CD4-positive, alpha-beta T cell treated with Interleukin-21 for 1 hour (primary cell): Measurements from ENCODE around the gene UBD.

ENCODE experiments used
- DNase-seq: peaks from one replicate; pipeline ENCODE4 v3.0.0-alpha.2; 2020

The UBD gene

DNA sequence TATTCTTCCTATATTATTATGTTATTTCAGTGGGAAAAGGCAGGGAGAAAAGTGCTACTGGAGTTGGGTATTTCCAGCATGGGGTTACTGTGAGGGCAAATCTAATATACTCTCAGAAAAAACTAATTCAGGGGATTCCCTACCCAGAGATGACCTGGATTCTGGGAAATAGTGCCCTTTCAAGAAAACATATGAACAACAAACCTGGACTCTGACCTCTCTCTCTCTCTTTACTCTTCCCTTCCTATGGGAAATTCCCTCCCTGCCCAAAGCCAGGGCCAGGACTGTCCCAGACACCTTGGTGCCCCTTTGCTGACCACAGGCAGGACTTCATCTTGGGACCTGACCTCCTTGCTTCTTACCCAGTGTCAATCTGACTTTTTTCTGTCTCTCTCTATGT, 1.6 kb upstream of the UBD start:
- DNase-seq: no peak

DNA sequence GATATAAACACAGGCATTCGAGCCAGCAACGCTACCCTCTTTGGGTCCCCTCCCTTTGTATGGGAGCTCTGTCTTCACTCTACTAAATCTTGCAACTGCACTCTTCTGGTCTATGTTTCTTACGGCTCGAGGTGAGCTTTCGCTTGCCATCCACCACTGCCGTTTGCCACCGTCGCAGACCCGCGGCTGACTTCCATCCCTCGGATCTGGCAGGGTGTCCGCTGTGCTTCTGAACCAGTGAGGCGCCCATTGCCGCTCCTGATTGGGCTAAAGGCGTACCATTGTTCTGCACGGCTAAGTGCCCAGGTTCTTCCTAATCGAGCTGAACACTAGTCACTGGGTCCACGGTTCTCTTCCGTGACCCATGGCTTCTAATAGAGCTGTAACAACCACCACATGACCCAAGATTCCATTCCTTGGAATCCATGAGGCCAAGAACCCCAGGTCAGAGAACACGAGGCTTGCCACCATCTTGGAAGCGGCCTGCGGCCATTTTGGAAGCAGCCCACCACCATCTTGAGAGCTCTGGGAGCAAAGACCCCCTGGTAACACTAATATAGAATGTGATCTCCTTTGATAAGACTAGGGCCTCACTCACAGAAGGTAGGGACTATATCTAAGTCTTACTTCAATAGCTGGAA, 973 bp downstream of the UBD start:
- DNase-seq: no peak

DNA sequence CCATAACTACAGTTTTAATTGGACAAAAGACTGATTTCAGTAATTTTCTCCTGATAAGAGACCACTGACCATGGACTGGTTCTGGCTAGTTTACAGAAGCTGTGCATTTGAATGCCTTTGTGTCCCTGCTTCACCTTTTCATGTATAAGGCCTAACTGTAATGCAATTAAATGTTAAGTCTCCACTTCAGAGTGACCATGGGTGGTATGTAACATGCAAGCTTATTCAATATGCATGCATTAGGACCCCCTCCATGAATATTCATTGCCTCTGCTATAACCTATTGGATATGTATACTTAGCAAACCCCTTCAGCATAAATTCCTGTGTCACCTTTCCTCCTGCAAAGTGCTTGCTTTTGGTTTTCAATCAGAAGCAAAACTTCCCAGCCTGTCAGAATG, 2.2 kb downstream of the UBD start:
- no peak for DNase-seq

DNA sequence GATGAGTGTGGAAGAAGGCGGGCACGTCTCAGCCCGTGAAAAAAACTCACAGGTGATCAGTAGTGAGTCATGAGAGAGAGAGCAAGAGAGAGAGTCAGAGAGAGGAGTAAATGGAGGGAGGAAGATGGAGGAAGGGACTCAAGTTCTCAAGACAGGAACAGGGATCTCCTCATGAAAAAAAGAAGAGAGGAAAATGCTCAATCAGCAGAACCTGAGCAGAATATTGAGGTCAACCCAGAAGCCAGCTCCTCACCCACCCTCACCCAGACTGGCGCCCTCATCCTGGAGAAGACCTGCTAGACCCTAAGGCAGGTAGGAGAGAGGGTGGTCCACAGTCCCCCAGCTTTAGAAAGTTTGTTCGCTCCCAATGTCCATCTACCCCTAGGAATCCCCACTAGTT, 4.8 kb downstream of the UBD start:
- no peak for DNase-seq

DNA sequence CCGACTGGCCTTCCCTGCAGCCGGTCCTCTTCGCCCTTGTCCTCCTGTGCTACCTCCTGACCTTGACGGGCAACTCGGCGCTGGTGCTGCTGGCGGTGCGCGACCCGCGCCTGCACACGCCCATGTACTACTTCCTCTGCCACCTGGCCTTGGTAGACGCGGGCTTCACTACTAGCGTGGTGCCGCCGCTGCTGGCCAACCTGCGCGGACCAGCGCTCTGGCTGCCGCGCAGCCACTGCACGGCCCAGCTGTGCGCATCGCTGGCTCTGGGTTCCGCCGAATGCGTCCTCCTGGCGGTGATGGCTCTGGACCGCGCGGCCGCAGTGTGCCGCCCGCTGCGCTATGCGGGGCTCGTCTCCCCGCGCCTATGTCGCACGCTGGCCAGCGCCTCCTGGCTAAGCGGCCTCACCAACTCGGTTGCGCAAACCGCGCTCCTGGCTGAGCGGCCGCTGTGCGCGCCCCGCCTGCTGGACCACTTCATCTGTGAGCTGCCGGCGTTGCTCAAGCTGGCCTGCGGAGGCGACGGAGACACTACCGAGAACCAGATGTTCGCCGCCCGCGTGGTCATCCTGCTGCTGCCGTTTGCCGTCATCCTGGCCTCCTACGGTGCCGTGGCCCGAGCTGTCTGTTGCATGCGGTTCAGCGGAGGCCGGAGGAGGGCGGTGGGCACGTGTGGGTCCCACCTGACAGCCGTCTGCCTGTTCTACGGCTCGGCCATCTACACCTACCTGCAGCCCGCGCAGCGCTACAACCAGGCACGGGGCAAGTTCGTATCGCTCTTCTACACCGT, 6.1 kb downstream of the UBD start:
- peak; percentile 12 for DNase-seq

DNA sequence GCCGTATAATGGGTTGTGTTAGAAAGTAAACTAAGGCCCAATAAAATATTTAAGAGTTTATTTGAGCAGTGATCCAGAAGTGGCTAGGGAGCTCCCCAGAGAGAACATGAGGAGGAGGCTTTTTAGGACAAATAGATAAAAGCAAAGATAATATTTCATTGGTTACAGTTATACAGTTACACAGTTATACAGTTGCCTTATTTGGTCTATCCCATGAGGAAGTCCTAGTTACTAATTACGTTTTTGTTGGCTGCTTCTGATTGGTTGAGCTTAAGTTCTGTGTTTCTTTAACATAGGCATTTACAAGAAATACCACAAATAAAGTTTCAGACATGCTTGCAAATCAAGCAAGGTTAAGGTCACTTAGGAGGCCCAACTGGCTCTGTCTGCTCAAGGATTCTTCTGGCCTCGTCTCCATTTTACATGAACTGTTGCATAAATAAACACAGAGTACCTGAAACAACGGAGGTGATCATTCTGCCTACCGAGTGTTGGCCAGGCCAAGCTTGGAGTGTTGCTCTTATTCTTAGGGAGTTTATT, 7.0 kb downstream of the UBD start:
- peak; percentile 83 for DNase-seq

DNA sequence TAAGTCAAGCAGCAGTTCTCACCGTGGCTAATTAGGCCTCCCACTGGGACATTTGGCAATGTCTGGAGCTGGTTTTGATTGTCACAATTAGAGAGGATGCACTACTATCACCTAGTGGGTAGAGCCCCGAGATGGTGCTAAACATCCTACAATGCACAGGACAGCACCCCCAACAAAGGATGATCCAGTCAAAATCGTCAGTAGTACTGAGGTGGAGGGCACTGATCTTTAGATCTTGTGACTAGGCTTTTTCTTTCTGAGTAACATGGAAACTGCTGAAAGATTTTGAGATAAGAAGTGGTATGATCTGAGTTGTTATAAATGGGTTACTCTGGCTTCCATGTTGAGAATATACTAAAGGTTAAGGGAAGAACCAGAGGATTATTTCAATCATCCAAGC, 12.0 kb downstream of the UBD start:
- DNase-seq: no peak

DNA sequence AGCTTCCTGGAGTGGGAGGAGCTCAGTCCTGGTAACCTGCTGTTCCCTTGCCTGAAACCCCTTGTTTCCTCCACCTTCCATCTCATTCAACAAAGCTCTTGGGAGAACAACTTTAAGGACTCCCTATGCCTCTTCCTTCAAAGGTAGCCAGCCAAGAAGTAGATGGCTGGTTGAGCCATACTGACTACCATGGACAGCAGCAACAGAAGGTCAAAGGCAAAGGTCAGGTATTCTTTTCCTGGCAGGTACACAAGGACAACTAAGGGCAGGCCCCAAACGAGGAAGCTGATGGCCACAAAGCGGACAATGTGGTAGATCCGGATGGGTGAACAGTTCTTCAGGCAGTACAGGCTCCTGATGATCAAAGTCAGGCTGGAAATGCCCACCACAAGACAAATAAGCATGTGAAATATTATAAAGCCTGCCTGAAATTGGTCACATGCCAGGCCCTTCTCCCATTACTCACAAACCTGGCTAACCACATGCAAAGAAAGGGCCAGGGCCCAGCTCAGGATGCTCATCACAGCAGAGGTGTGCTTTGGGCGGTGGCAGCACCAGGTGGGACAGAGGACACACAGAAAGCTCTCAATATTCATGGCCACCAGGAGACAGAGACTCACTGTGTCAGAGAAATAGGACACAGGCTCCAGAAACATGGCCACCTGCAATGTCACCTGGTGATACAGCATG, 21.7 kb downstream of the UBD start:
- no peak for DNase-seq

DNA sequence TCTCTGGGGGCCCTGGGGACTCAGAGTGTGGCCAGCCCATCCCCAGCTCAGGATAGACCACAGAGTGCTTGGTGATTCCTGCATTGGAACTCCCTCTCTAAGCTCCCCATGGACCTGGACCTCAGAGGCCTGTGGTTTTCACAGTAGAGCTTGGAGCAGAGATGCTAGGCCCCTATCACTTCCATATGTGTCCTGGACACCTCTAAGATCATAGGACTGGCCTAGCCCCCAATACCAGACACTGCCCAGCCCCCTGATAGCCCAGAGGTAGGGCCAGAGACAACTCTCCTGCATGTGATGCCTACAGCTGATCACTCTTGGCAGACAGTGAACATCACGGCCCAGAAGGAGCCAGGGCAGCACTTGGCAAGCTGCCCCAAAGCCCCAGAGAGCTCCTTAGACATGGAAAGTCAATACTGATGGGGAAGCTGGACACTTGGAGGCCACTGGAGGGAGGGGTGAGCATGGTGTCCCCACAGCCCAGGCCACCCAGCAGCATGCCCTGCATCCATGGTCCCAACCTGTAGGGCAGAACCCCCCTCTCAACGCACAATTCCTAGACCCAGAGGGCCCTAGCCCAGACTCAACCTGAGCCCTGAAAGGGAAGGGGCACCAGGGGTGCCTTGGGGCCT, 27.1 kb downstream of the UBD start:
- DNase-seq: no peak

DNA sequence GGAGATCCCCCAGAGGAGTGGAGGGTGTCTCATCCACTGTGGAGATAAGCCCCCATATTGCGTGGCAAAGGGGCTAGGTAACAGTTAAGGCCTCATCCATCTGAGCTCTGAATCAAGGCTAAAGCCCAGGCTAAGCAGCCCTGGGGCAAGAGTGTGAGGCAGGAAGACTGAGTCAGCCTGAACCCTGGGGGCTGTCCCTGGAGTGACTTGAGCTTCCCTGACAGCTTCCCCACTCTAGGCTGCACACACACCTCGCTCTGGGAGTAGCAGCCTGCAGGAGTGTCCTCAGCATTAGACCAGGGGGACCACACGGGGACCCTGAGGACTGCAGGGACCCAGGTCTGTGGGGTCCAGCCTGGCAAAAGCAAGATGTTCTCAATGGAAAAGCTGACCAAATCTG, 27.9 kb downstream of the UBD start:
- DNase-seq: no peak

DNA sequence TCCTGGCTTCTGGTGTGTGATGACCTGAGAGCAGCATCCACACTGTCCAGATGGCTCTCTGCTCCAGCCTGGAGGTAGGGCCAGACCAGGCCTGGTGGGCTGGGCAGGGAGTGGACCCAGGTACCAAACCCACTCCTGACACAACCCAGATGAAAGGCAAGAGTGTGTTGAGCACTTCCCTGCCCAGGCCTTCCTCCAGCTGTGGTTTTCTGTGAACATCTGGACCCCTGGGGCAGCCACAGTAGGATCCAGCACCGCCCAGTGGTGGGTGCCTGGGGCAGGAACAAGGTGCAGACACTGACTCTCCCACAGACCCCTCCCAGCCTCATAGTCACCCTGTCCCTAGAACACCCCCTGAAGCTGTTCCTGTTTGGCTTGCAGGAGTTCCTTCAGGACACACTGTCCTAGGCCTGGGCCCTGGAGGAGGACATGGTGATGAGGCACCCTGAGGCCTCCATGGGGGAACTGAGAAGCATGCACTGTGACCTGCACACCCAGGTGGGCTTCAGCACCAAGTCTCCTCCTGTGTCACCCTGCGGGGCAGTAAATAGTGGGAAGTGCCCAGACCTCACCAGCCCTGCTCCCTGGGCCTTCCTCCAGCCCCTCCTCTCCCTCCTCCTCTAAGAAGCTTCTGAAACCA, 28.7 kb downstream of the UBD start:
- DNase-seq: no peak

DNA sequence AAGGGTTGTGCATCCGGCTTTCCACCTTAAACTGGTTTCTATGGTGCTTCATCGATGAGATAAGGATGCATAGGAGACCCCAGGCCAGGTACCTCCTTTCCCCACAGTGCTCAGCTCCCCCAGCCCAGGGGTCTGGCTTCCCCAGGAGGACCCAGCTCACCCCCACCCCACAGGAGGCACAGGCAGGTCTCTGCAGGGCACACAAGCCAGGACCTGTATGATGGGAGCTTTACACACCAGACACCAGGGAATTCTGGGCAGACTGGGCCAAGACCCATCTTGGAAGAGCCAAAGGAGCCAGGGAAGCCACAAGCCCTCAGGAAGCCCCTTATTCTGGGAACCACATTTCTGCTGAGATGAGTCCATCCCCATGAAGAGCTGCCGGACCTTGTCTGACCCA, 29.6 kb downstream of the UBD start:
- DNase-seq: no peak

DNA sequence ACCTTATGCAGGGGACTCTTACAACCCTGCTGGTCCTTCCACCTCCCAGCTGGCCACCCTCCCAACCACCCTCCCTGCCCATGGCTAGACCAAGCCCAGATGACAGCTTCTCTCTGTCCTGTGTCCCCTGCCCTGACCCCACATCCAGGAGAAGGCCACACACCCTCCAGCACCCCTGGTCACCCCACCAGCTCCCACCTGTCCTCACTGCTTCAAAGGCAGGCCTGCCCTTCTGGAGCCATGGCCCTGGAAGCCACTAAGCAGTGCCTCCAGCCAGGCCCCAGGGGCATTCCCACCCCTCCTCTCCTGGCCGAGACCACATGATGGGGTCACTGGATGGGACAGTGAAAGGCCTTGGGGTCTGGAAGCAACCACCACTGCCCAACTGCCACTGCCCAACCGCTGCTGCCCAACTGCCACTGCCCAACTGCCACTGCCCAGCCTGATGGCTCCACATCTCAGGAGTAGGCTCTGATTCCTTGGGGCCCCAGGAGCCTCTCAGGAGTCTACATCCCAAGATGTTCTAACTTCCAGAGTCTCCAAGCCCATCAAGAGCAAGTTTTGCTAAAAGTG, 30.5 kb downstream of the UBD start:
- DNase-seq: no peak

DNA sequence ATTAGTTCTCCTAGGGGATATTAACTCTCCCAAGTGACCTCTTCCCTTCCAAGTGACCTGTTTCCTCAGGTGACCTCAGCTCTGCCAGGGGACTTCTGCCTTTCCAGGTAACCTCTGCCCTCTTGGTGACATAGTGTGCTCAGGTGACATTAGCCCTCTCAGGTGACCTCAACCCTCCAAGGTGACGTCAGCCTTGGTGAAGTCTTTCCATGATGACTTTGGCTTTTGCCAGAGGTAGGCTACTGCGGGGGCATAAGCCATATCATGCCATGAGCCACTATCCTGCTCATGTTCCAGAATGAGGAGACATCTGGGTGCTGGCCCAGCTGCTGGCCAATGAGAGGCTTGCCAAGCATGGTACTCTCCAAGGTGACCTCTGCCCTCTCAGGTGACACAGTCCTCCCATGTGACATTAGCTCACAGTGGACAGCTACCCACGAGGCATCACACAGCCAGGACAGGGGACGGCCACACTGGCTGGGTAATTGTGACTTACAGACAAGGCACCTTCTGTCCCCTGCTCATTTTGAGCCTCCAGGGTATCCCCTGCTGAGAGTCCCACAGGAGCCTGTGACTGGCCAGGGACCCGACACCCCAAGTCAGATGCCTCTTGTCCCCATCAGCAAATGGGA, 31.1 kb downstream of the UBD start:
- no peak for DNase-seq

DNA sequence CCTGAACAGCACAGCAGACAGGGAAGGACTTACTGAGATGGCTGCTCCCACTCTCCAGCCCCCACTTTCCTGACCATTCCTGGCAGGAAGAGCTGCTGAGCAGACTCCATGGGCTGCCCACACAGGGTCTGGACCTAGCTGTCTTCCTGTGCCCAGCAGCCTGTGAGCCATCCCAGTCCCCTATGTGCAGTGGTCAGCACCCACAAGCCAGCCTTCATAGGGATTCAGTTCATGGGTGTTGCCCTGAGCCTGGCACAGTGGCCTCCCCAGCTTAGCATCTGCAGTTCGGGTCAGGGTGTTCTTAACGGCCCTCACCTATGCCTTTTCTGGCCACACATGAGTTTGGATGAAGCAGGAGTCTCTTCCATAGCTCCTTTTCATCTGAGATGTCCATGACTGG, 32.0 kb downstream of the UBD start:
- no peak for DNase-seq

DNA sequence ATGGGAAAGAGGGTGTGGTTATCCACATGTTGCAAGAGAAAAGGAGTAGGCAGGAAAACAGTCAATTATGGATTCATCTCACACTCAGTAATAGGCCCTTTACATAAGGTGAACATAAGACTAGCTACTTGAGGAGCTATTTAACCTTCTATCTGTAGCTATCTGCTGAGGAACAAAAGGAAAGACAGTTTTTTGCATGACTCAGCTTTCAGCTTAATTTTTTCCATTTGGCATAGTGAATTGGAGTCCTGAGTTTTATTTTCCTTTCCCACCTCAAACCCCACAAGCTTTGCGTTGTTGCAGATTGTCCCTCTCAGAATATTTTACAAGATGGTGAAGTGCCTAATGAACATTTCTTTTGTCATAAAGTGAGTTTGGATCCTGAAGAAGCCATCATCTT, 32.4 kb downstream of the UBD start:
- DNase-seq: no peak

DNA sequence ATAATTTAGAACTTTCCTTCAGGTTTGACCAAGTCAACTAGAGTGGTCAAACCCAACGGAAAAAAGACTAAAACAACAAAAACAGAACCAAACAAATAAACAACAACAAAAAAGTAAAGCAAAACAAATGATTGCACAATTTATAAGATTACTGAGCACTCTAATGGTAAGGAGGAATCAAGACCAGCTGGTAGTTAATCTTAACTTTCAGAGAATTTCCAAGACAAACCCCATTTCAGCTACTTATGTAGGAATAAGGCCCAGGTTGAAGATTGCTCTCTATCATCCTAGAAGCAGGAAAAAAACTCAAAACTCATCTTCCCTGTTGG, 34.3 kb downstream of the UBD start:
- no peak for DNase-seq

DNA sequence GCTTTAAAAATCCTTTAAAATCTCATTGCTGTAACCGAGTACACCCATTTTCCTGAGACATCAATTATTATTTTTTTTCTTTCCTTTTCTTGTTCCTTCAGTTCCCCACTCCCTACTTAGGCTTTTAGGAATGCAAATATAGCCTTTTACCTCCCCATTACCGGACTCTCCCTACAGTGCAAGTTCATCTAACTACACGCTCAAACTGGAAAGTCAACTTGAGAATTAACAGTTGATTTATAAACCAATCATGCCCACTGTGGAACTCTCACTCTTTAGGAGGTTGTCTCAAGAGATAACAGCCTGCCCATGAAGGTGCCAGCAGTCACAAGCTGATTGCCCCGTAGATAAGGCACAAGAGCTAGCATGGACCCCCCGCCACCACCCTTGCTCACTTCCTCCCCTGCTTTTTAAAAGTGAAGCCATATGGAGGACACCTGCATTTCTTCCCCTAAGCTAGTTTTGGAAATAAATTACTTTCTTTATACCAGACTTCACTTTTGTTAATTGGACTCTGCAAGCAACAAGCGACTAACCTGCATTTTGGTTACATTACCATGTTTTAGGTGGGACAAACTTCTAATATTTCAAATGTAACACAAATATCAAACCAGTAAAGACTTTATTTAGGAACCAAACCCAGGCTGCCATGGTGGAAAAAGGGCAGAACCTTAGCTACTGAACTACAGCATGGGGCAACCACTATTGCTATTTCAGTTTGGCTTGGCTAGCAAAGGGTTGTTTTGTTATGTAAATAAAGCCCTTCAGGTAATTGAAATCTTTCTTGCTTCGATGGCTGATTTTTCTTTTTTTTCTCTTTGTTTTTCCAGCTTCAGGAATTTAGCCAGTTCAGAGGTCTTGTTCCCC, 34.9 kb downstream of the UBD start:
- no peak for DNase-seq

DNA sequence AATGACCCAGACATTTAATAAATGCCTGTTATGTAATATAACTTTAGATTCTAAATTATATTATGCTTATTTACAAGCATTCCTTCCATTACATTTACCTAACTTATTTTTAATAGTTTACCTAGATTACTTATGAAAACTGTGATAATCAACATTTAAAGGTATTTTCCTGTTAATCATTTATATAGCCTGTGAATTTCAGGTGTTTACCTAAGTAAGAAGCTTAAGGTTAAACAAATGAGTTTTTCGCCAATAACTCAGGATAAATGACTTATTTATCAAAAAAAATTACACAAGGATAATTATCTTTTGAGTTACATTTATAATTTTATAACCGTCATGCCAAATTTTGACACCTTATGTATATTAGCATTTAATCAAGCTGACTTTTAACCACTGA, 35.5 kb downstream of the UBD start:
- no peak for DNase-seq

DNA sequence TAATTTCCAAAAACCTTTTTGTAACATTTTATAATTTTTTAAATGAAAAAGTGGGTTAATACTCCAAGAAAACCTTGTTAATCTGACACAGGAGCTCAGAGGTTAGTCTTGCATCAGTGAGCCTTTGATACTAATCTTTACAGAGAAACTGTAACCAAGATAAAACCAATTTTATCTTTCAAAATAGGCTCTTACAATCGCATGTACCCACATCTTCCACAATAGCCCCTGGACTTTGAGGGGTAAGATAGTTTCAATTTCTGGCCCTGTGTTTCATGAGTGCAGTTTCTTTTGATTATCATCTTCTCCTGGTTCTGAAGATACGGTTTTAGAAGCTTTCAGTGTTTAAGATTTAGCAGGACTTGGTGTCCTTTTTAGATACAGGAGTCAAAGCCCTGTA, 37.3 kb downstream of the UBD start:
- DNase-seq: no peak

DNA sequence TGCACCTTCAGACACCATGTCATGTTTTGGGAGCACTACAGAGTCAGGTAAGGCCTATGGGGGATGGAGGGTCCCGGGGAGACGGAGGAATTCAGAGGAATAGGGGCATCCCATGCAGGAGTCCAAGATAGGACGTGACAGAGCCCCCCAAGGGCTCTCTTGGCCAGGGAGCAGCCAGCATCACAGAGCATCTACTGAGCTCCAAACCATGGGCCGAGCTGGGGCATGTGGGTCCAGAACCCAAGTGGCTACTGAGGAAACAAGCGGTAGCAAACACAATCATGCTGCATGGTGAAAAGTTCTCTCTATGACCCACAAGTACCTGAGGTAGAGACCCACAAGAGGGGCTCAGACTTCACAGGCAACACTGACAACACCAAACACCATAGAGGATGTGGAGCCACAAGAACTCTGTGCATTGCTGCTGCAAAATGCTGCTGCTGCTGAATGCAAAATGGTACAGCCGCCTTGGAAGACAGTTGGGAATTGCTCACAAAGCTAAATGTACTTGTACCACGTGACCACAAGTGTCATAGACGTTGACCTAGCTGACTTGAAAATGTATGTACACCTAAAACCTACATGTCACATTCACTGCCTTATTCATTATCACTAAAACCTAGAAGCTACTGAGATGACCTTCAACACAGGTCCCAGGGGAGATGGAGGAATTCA, 38.4 kb downstream of the UBD start:
- DNase-seq: no peak
